Gastrocnemius medialis (tissue), 4 donors: ENCODE results near the gene OSBPL2.

Source experiments
- POLR2A ChIP-seq, 2 donors: fragments of 450-650 bp; IDR thresholded peaks; one replicate each; pipeline ENCODE4 v1.6.1; 2017; ENCODE audit warnings: antibody characterized with exemption in 2 of 2, mild to moderate bottlenecking in 2 of 2, moderate library complexity in 2 of 2
- TF ChIP-seq, protein P1 (sequence below), 5 experiments: fragments of 450-650 bp in 3 of 5; fragments of 200-600 bp in 2 of 5; sonication (generic) in 2 of 5; IDR thresholded peaks in 4 of 5; conservative IDR thresholded peaks in 1 of 5; 1 replicate in 4 of 5; 2 replicates in 1 of 5; pipeline ENCODE4 v1.5.1; 2016 to 2019; ENCODE audit warnings: antibody characterized with exemption in 5 of 5, mild to moderate bottlenecking in 3 of 5, moderate library complexity in 3 of 5

GRCh38 chr20:62246431-62246830, 8.1 kb downstream of the OSBPL2 start:
- TF ChIP-seq, protein P1, sequence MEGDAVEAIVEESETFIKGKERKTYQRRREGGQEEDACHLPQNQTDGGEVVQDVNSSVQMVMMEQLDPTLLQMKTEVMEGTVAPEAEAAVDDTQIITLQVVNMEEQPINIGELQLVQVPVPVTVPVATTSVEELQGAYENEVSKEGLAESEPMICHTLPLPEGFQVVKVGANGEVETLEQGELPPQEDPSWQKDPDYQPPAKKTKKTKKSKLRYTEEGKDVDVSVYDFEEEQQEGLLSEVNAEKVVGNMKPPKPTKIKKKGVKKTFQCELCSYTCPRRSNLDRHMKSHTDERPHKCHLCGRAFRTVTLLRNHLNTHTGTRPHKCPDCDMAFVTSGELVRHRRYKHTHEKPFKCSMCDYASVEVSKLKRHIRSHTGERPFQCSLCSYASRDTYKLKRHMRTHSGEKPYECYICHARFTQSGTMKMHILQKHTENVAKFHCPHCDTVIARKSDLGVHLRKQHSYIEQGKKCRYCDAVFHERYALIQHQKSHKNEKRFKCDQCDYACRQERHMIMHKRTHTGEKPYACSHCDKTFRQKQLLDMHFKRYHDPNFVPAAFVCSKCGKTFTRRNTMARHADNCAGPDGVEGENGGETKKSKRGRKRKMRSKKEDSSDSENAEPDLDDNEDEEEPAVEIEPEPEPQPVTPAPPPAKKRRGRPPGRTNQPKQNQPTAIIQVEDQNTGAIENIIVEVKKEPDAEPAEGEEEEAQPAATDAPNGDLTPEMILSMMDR (IDR thresholded peaks at IDR 0.05 in 4 of 5, conservative IDR thresholded peaks at IDR 0.05 in 1 of 5) = no peak
- TF ChIP-seq POLR2A (IDR thresholded peaks at IDR 0.05) = no peak
